8988T (cell line): ENCODE measurements around the gene ZNF578.
"Not testable (repeated sequence)": the region's sequence is repeated elsewhere in the genome, so short reads cannot be mapped to it uniquely, and the experiment has no call there.

Experiments
- DNase-seq: peaks from one replicate; pipeline ENCODE4 v3.0.0; 2011

ZNF578 gene

GRCh38 chr19:52453324-52454094 lies at the start of gene ZNF578:
Gene ZNF578, plus strand, starts transcription at chr19:52453553. Its CDS starts 48,293 bp downstream, at chr19:52501846.
- DNase-seq: no peak

GRCh38 chr19:52410276-52410675 lies 43.1 kb upstream of the ZNF578 start:
- no peak for DNase-seq

GRCh38 chr19:52415711-52416110 lies 37.6 kb upstream of the ZNF578 start:
- DNase-seq: no peak

- no peak for DNase-seq
Observed at GRCh38 chr19:52428937-52429336, 24.4 kb upstream of the ZNF578 start, which contains the start of gene ZNF534. Gene ZNF534, plus strand, starts transcription at chr19:52429148. Its CDS starts 2,327 bp downstream, at chr19:52431475.

GRCh38 chr19:52442179-52442578 lies 11.2 kb upstream of the ZNF578 start:
- DNase-seq: no peak

- DNase-seq: no peak
Observed at GRCh38 chr19:52444506-52444905, 8.8 kb upstream of the ZNF578 start.

GRCh38 chr19:52451241-52451640 lies 2.1 kb upstream of the ZNF578 start:
- no peak for DNase-seq

GRCh38 chr19:52464798-52465470 lies 11.6 kb downstream of the ZNF578 start:
- no peak for DNase-seq

- no peak for DNase-seq
Observed at GRCh38 chr19:52473655-52474350, 20.4 kb downstream of the ZNF578 start.

GRCh38 chr19:52474351-52475127 lies 21.2 kb downstream of the ZNF578 start:
- no peak for DNase-seq

GRCh38 chr19:52484111-52484743 lies 30.9 kb downstream of the ZNF578 start:
- DNase-seq: not testable (repeated sequence)

GRCh38 chr19:52485064-52485463 lies 31.7 kb downstream of the ZNF578 start:
- not testable (repeated sequence) for DNase-seq

- DNase-seq: not testable (repeated sequence)
Observed at GRCh38 chr19:52485561-52486240, 32.3 kb downstream of the ZNF578 start.

GRCh38 chr19:52492201-52492993 lies 39.0 kb downstream of the ZNF578 start:
- DNase-seq: no peak

- DNase-seq: no peak
Observed at GRCh38 chr19:52492994-52493470, 39.7 kb downstream of the ZNF578 start.

- DNase-seq: no peak
Observed at GRCh38 chr19:52494518-52494917, 41.2 kb downstream of the ZNF578 start.

GRCh38 chr19:52498571-52498970 lies 45.2 kb downstream of the ZNF578 start:
- DNase-seq: no peak

GRCh38 chr19:52500474-52500873 lies 47.1 kb downstream of the ZNF578 start:
- DNase-seq: not testable (repeated sequence)

GRCh38 chr19:52500991-52501390 lies 47.6 kb downstream of the ZNF578 start:
- DNase-seq: not testable (repeated sequence)

GRCh38 chr19:52507266-52507665 lies 53.9 kb downstream of the ZNF578 start:
- DNase-seq: no peak

GRCh38 chr19:52516191-52516590 lies 62.8 kb downstream of the ZNF578 start:
- DNase-seq: no peak
